SK-N-MC (cell line): Measurements from ENCODE around the gene BCR.

Experiments
- EZH2 ChIP-seq: fragments of 200-600 bp; sonication (generic); IDR thresholded peaks from one replicate; pipeline ENCODE4 v1.6.1; 2017; ENCODE audit warnings: antibody characterized with exemption
- FOXP2 ChIP-seq: optimal IDR thresholded peaks from 2 replicates; pipeline ENCODE3; 2011; ENCODE audit warnings: mild to moderate bottlenecking, moderate library complexity; ENCODE audit not compliant: insufficient read depth; ENCODE audit errors: extremely low read length, control extremely low read depth
- POLR2AphosphoS5 ChIP-seq: IDR thresholded peaks from 2 replicates; pipeline ENCODE4 v1.6.1; 2012; ENCODE audit warnings: mild to moderate bottlenecking, low read depth, low read length, borderline replicate concordance

DNA sequence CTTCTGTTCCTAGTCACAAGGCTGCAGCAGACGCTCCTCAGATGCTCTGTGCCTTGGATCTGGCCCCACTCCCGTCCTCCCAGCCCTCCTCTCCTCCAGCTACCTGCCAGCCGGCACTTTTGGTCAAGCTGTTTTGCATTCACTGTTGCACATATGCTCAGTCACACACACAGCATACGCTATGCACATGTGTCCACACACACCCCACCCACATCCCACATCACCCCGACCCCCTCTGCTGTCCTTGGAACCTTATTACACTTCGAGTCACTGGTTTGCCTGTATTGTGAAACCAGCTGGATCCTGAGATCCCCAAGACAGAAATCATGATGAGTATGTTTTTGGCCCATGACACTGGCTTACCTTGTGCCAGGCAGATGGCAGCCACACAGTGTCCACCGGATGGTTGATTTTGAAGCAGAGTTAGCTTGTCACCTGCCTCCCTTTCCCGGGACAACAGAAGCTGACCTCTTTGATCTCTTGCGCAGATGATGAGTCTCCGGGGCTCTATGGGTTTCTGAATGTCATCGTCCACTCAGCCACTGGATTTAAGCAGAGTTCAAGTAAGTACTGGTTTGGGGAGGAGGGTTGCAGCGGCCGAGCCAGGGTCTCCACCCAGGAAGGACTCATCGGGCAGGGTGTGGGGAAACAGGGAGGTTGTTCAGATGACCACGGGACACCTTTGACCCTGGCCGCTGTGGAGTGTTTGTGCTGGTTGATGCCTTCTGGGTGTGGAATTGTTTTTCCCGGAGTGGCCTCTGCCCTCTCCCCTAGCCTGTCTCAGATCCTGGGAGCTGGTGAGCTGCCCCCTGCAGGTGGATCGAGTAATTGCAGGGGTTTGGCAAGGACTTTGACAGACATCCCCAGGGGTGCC is 109.8 kb downstream of the BCR start:
- TF ChIP-seq POLR2AphosphoS5, result no peak
- TF ChIP-seq FOXP2, result no peak
- TF ChIP-seq EZH2, result no peak
